GM11168 (cell line): ENCODE data around the gene HAPLN1.
"Not testable (repeated sequence)": the region's sequence is repeated elsewhere in the genome, so short reads cannot be mapped to it uniquely, and the experiment has no call there.

Source experiments
- in situ Hi-C: fragments of 300-500 bp; cut with MboI; formaldehyde crosslinking; loops from one replicate; pipeline ENCODE4 v1.12.0; 2022; ENCODE audit warnings: low sequenced_read_pairs; ENCODE audit not compliant: unreplicated experiment

The HAPLN1 gene

GRCh38 chr5:83720836-83721537 is at the start of gene HAPLN1:
Gene HAPLN1, minus strand, starts transcription at chr5:83720855. Its CDS starts 47,332 bp downstream, at chr5:83673523.
- in situ Hi-C loops: no loop called here

- in situ Hi-C loops: no loop called here
These were observed 46.8 kb upstream of the HAPLN1 start for GRCh38 chr5:83767409-83767992.

- in situ Hi-C loops: no loop called here
These were observed 43.4 kb upstream of the HAPLN1 start for GRCh38 chr5:83764101-83764500.

GRCh38 chr5:83760579-83760978 is 39.9 kb upstream of the HAPLN1 start:
- in situ Hi-C loops: no loop called here

GRCh38 chr5:83752700-83753099 is 32.0 kb upstream of the HAPLN1 start:
- in situ Hi-C loops: no loop called here

GRCh38 chr5:83751201-83751600 is 30.5 kb upstream of the HAPLN1 start:
- in situ Hi-C loops: no loop called here

GRCh38 chr5:83750749-83751148 is 30.1 kb upstream of the HAPLN1 start:
- in situ Hi-C loops: no loop called here

GRCh38 chr5:83745816-83746215 is 25.2 kb upstream of the HAPLN1 start:
- in situ Hi-C loops: no loop called here

- in situ Hi-C loops: no loop called here
These were observed 24.2 kb upstream of the HAPLN1 start for GRCh38 chr5:83744821-83745220.

GRCh38 chr5:83742089-83742488 is 21.4 kb upstream of the HAPLN1 start:
- in situ Hi-C loops: no loop called here

- in situ Hi-C loops: no loop called here
These were observed 20.9 kb upstream of the HAPLN1 start for GRCh38 chr5:83741571-83741970.

- in situ Hi-C loops: no loop called here
These were observed 20.1 kb upstream of the HAPLN1 start for GRCh38 chr5:83740741-83741140.

GRCh38 chr5:83736169-83736568 is 15.5 kb upstream of the HAPLN1 start:
- in situ Hi-C loops: not testable (repeated sequence)

- in situ Hi-C loops: not testable (repeated sequence)
These were observed 14.4 kb upstream of the HAPLN1 start for GRCh38 chr5:83735058-83735457.

GRCh38 chr5:83731638-83732037 is 11.0 kb upstream of the HAPLN1 start:
- in situ Hi-C loops: no loop called here

GRCh38 chr5:83729362-83729761 is 8.7 kb upstream of the HAPLN1 start:
- in situ Hi-C loops: no loop called here

- in situ Hi-C loops: no loop called here
These were observed 6.3 kb upstream of the HAPLN1 start for GRCh38 chr5:83726912-83727311.

- in situ Hi-C loops: no loop called here
These were observed 4.3 kb upstream of the HAPLN1 start for GRCh38 chr5:83724935-83725334.

GRCh38 chr5:83724001-83724400 is 3.3 kb upstream of the HAPLN1 start:
- in situ Hi-C loops: no loop called here

GRCh38 chr5:83723031-83723430 is 2.4 kb upstream of the HAPLN1 start:
- in situ Hi-C loops: no loop called here

GRCh38 chr5:83721953-83722901 is 1.6 kb upstream of the HAPLN1 start:
- in situ Hi-C loops: no loop called here
